BLaER1 treated with 17β-estradiol and CSF1 and Interleukin-3, amounts not matched to agents 10 nM and 100 nM (cell line): ENCODE measurements around the gene EMID1.

Experiments used
- H3K27ac ChIP-seq, 11 experiments: shearing (Covaris generic); formaldehyde crosslinking; 2 replicates each; pipeline ENCODE4 v1.8.1; 2022
- H3K27me3 ChIP-seq, 11 experiments: shearing (Covaris generic); formaldehyde crosslinking; 2 replicates each; pipeline ENCODE4 v1.8.1; 2022
- H3K36me3 ChIP-seq, 11 experiments: shearing (Covaris generic); formaldehyde crosslinking; 2 replicates each; pipeline ENCODE4 v1.8.1; 2022
- H3K4me1 ChIP-seq, 10 experiments: shearing (Covaris generic); formaldehyde crosslinking; 2 replicates each; pipeline ENCODE4 v1.8.1; 2022
- H3K4me2 ChIP-seq, 11 experiments: shearing (Covaris generic); formaldehyde crosslinking; 2 replicates each; pipeline ENCODE4 v1.8.1; 2022
- H3K4me3 ChIP-seq, 10 experiments: shearing (Covaris generic); formaldehyde crosslinking; 2 replicates each; pipeline ENCODE4 v1.8.1; 2022
- H3K9ac ChIP-seq, 11 experiments: shearing (Covaris generic); formaldehyde crosslinking; 2 replicates each; pipeline ENCODE4 v1.8.1; 2022
- H3K9me3 ChIP-seq, 11 experiments: shearing (Covaris generic); formaldehyde crosslinking; replicated peaks in 1 of 11; 2 replicates each; pipeline ENCODE4 v1.8.1; 2022
- H4K20me1 ChIP-seq, 11 experiments: shearing (Covaris generic); formaldehyde crosslinking; 2 replicates each; pipeline ENCODE4 v1.8.1; 2022
- Cebpa-rat ChIP-seq, 11 experiments: shearing (Covaris generic); IDR thresholded peaks; 2 replicates each; pipeline ENCODE4 v1.8.1; 2022

The EMID1 gene

GRCh38 chr22:29205252-29205593 lies 473 bp upstream of the EMID1 start:
- Histone ChIP-seq H3K4me3 (peak overlapping the region in 9 of 10 experiments; percentile 27 to 68 (median 49); a peak in 17 of 20 replicates), H4K20me1 (peaks cover 0 to 95% (median 83%) of the 10 kb centered on the region in 11 experiments; a peak in 18 of 22 replicates), H3K4me1 (peaks cover 53 to 77% (median 67%) of the 10 kb centered on the region in 10 experiments), H3K27ac (no peak overlapping the region), H3K36me3 (no peaks in the 10 kb centered on the region), H3K27me3 (peaks cover 91 to 99% (median 94%) of the 10 kb centered on the region in 11 experiments), H3K9ac (no peak overlapping the region; a peak in 1 of 22 replicates), H3K4me2 (peak overlapping the region; percentile 68 to 99 (median 85)), H3K9me3 (no peaks in the 10 kb centered on the region)
- TF ChIP-seq Cebpa-rat (IDR thresholded peaks at IDR 0.05) = no peak

- H3K36me3 ChIP-seq = no peaks in the 10 kb centered on the region
- peaks cover 82 to 99% (median 94%) of the 10 kb centered on the region in 11 experiments for H3K27me3 ChIP-seq
- H3K9me3 ChIP-seq = no peaks in the 10 kb centered on the region
- peak overlapping the region; percentile 68 to 99 (median 85) for H3K4me2 ChIP-seq
- peaks cover 0 to 94% (median 82%) of the 10 kb centered on the region in 11 experiments; a peak in 18 of 22 replicates for H4K20me1 ChIP-seq
- TF ChIP-seq Cebpa-rat (IDR thresholded peaks at IDR 0.05) = no peak
- peaks cover 51 to 71% (median 62%) of the 10 kb centered on the region in 10 experiments for H3K4me1 ChIP-seq
- peak overlapping the region; percentile 27 to 68 (median 49) for H3K4me3 ChIP-seq
- H3K9ac ChIP-seq = peak overlapping the region in 6 of 11 experiments; percentile 2 to 67 (median 29); a peak in 3 of 22 replicates
- H3K27ac ChIP-seq = no peak overlapping the region
Measured at GRCh38 chr22:29206372-29207242, 911 bp downstream of the EMID1 start.

GRCh38 chr22:29207243-29207550 lies 1.5 kb downstream of the EMID1 start:
- H3K9ac ChIP-seq = no peak overlapping the region

GRCh38 chr22:29207562-29208501 lies 2.1 kb downstream of the EMID1 start:
- H3K4me2 ChIP-seq = peak overlapping the region; percentile 61 to 79 (median 70); a peak in 19 of 22 replicates
- peaks cover 75 to 100% (median 96%) of the 10 kb centered on the region in 11 experiments for H3K27me3 ChIP-seq
- peaks cover 0 to 87% (median 72%) of the 10 kb centered on the region in 11 experiments; a peak in 18 of 22 replicates for H4K20me1 ChIP-seq
- H3K9ac ChIP-seq = no peak overlapping the region
- H3K4me3 ChIP-seq = no peak overlapping the region
- no peak overlapping the region for H3K27ac ChIP-seq
- no peak for TF ChIP-seq Cebpa-rat (IDR thresholded peaks at IDR 0.05)
- H3K9me3 ChIP-seq = no peaks in the 10 kb centered on the region
- peaks cover 39 to 58% (median 49%) of the 10 kb centered on the region in 10 experiments for H3K4me1 ChIP-seq
- no peaks in the 10 kb centered on the region for H3K36me3 ChIP-seq

More at GRCh38 chr22:29207243-29207550, 1.5 kb downstream of the EMID1 start:
- peaks cover 45 to 65% (median 56%) of the 10 kb centered on the region in 10 experiments for H3K4me1 ChIP-seq
- no peak overlapping the region for H3K4me3 ChIP-seq
- H3K4me2 ChIP-seq = no peak overlapping the region
- H3K27me3 ChIP-seq = peaks cover 76 to 99% (median 92%) of the 10 kb centered on the region in 11 experiments
- H3K36me3 ChIP-seq = no peaks in the 10 kb centered on the region
- peaks cover 0 to 93% (median 78%) of the 10 kb centered on the region in 11 experiments; a peak in 18 of 22 replicates for H4K20me1 ChIP-seq
- H3K9me3 ChIP-seq = no peaks in the 10 kb centered on the region
- H3K27ac ChIP-seq = no peak overlapping the region
- no peak for TF ChIP-seq Cebpa-rat (IDR thresholded peaks at IDR 0.05)

- H3K4me1 ChIP-seq = peaks cover 33 to 52% (median 43%) of the 10 kb centered on the region in 10 experiments
- no peaks in the 10 kb centered on the region for H3K36me3 ChIP-seq
- peak overlapping the region; percentile 61 to 79 (median 70) for H3K4me2 ChIP-seq
- peaks cover 75 to 100% (median 98%) of the 10 kb centered on the region in 11 experiments for H3K27me3 ChIP-seq
- no peaks in the 10 kb centered on the region for H3K9me3 ChIP-seq
- peaks cover 0 to 86% (median 68%) of the 10 kb centered on the region in 11 experiments; a peak in 18 of 22 replicates for H4K20me1 ChIP-seq
- TF ChIP-seq Cebpa-rat (IDR thresholded peaks at IDR 0.05) = no peak
- H3K9ac ChIP-seq = peak overlapping the region in 1 of 11 experiments; percentile 19; a peak in 1 of 22 replicates
- no peak overlapping the region for H3K27ac ChIP-seq
- 0 out of 20 replicates have a peak overlapping the region, but pooled peaks of 1 of the 10 experiments have one; percentile 20 for H3K4me3 ChIP-seq
Measured at GRCh38 chr22:29208502-29208862, 2.8 kb downstream of the EMID1 start.

- Histone ChIP-seq H3K27ac (no peak overlapping the region), H4K20me1 (peaks cover 0 to 84% (median 67%) of the 10 kb centered on the region in 11 experiments; a peak in 18 of 22 replicates), H3K36me3 (no peaks in the 10 kb centered on the region), H3K9me3 (no peaks in the 10 kb centered on the region), H3K4me3 (0 out of 20 replicates have a peak overlapping the region, but pooled peaks of 1 of the 10 experiments have one; percentile 20), H3K27me3 (peaks cover 71 to 100% (median 98%) of the 10 kb centered on the region in 11 experiments), H3K4me1 (peaks cover 30 to 46% (median 37%) of the 10 kb centered on the region in 10 experiments), H3K9ac (peak overlapping the region in 3 of 11 experiments; percentile 2 to 26 (median 19); a peak in 2 of 22 replicates), H3K4me2 (peak overlapping the region; percentile 61 to 79 (median 70))
- no peak for TF ChIP-seq Cebpa-rat (IDR thresholded peaks at IDR 0.05)
Measured at GRCh38 chr22:29208879-29209623, 3.4 kb downstream of the EMID1 start.

GRCh38 chr22:29209624-29209929 lies 3.9 kb downstream of the EMID1 start:
- H3K27ac ChIP-seq = no peak overlapping the region
- H3K4me3 ChIP-seq = no peak overlapping the region
- H3K9ac ChIP-seq = no peak overlapping the region
- peaks cover 0 to 83% (median 63%) of the 10 kb centered on the region in 11 experiments; a peak in 18 of 22 replicates for H4K20me1 ChIP-seq
- TF ChIP-seq Cebpa-rat (IDR thresholded peaks at IDR 0.05) = no peak
- H3K9me3 ChIP-seq = no peaks in the 10 kb centered on the region
- H3K27me3 ChIP-seq = peaks cover 66 to 100% (median 93%) of the 10 kb centered on the region in 11 experiments
- H3K4me2 ChIP-seq = peak overlapping the region in 10 of 11 experiments; percentile 61 to 79 (median 71); a peak in 13 of 22 replicates
- no peaks in the 10 kb centered on the region for H3K36me3 ChIP-seq
- peaks cover 25 to 41% (median 32%) of the 10 kb centered on the region in 10 experiments for H3K4me1 ChIP-seq

- Histone ChIP-seq H3K4me1 (peaks cover 18 to 28% (median 25%) of the 10 kb centered on the region in 10 experiments), H3K27ac (no peak overlapping the region), H3K36me3 (no peaks in the 10 kb centered on the region), H3K4me3 (no peak overlapping the region), H3K4me2 (no peak overlapping the region), H3K27me3 (peaks cover 51 to 97% (median 91%) of the 10 kb centered on the region in 11 experiments), H3K9ac (no peak overlapping the region), H4K20me1 (peaks cover 0 to 79% (median 48%) of the 10 kb centered on the region in 11 experiments; a peak in 18 of 22 replicates), H3K9me3 (no peaks in the 10 kb centered on the region)
- TF ChIP-seq Cebpa-rat (IDR thresholded peaks at IDR 0.05) = no peak
Measured at GRCh38 chr22:29211066-29211465, 5.4 kb downstream of the EMID1 start.
